SK-N-SH (cell line): Measurements from ENCODE around the gene TSPAN7. TPM values are rescaled to one million over a fixed set of nuclear protein-coding genes. Genes with fewer than 3 reads are reported as not detected.

Experiments used
- CTCF ChIA-PET: fragments of 300-600, 350-600 bp; formaldehyde crosslinking; extraction: SDS; loops from one replicate; lab custom pipeline; 2021; lab: Yijun Ruan, JAX
- POLR2A ChIA-PET: fragments of 350-600 bp; sonication (Branson Sonifier 250); formaldehyde crosslinking; extraction: SDS; loops from one replicate; lab custom pipeline; 2020; ENCODE audit warnings: antibody characterized with exemption, inconsistent platforms; lab: Yijun Ruan, JAX
- DNase-seq: peaks from one replicate; pipeline ENCODE4 v3.0.0; 2012
- H2AFZ ChIP-seq: fragments of 200-600 bp; sonication (generic); 2 replicates; pipeline ENCODE4 v1.8.1; 2016; ENCODE audit warnings: antibody characterized with exemption, mild to moderate bottlenecking, low read depth
- H3F3A ChIP-seq: fragments of 200-600 bp; sonication (generic); replicated peaks from 2 replicates; pipeline ENCODE3; 2016; ENCODE audit warnings: antibody characterized with exemption, mild to moderate bottlenecking; ENCODE audit not compliant: insufficient read depth
- H3K27ac ChIP-seq, 2 experiments: fragments of 200-500 bp in 1 of 2; fragments of 200-600 bp in 1 of 2; sonication (Bioruptor generic) in 1 of 2; sonication (generic), shearing (Covaris generic) in 1 of 2; 2 replicates each; pipeline versions ENCODE4 v1.5.1 to v1.6.1; 2014 to 2016; ENCODE audit warnings: low read depth in 2 of 2, inconsistent platforms in 1 of 2, low read length in 1 of 2, mild to moderate bottlenecking in 1 of 2, mixed read lengths in 1 of 2
- H3K27me3 ChIP-seq: fragments of 200-600 bp; sonication (generic), shearing (Covaris generic); 2 replicates; pipeline ENCODE4 v1.6.1; 2016; ENCODE audit warnings: mixed run types; ENCODE audit not compliant: insufficient read depth
- H3K36me3 ChIP-seq, 2 experiments: fragments of 200-500 bp in 1 of 2; fragments of 200-600 bp in 1 of 2; sonication (Bioruptor generic) in 1 of 2; sonication (generic) in 1 of 2; replicated peaks in 1 of 2; 2 replicates each; pipeline versions ENCODE3 to v1.5.1; 2014 to 2016; ENCODE audit warnings: low read length in 1 of 2, mild to moderate bottlenecking in 1 of 2; ENCODE audit not compliant: insufficient read depth in 2 of 2, control insufficient read depth in 1 of 2
- H3K4me1 ChIP-seq, 2 experiments: fragments of 200-500 bp in 1 of 2; fragments of 200-600 bp in 1 of 2; sonication (Bioruptor generic) in 1 of 2; sonication (generic), shearing (Covaris generic) in 1 of 2; 2 replicates each; pipeline versions ENCODE4 v1.5.1 to v1.6.1; 2014 to 2016; ENCODE audit warnings: low read depth in 1 of 2, low read length in 1 of 2, mixed run types in 1 of 2; ENCODE audit not compliant: insufficient read depth in 2 of 2, control insufficient read depth in 1 of 2
- H3K4me2 ChIP-seq: fragments of 200-600 bp; sonication (generic), shearing (Covaris generic); 2 replicates; pipeline ENCODE4 v1.6.1; 2017; ENCODE audit warnings: mixed run types
- H3K4me3 ChIP-seq, 2 experiments: fragments of 200-500 bp in 1 of 2; fragments of 200-600 bp in 1 of 2; sonication (Bioruptor generic) in 1 of 2; sonication (generic), shearing (Covaris generic) in 1 of 2; 2 replicates each; pipeline versions ENCODE4 v1.5.1 to v1.8.1; 2014 to 2016; ENCODE audit warnings: low read depth in 2 of 2, inconsistent platforms in 1 of 2, low read length in 1 of 2, mild to moderate bottlenecking in 1 of 2, mixed read lengths in 1 of 2, moderate library complexity in 1 of 2
- H3K79me2 ChIP-seq: fragments of 200-600 bp; sonication (generic); 2 replicates; pipeline ENCODE4 v1.8.1; 2017; ENCODE audit warnings: mild to moderate bottlenecking; ENCODE audit not compliant: insufficient read depth
- H3K9ac ChIP-seq: fragments of 200-600 bp; sonication (generic); 2 replicates; pipeline ENCODE4 v1.6.1; 2017; ENCODE audit warnings: mixed run types
- H3K9me2 ChIP-seq: fragments of 200-600 bp; sonication (generic); 2 replicates; pipeline ENCODE4 v1.6.1; 2017; ENCODE audit warnings: mixed run types
- H3K9me3 ChIP-seq: fragments of 200-600 bp; sonication (generic); 2 replicates; pipeline ENCODE4 v1.6.1; 2017; ENCODE audit warnings: mixed run types, mild to moderate bottlenecking, moderate library complexity
- H4K20me1 ChIP-seq: fragments of 200-600 bp; sonication (generic); 2 replicates; pipeline ENCODE4 v1.6.1; 2017; ENCODE audit warnings: mild to moderate bottlenecking, mixed run types; ENCODE audit not compliant: insufficient read depth
- ELF1 ChIP-seq: IDR thresholded peaks from 2 replicates; pipeline ENCODE4 v1.4.0; 2012
- EP300 ChIP-seq, 2 experiments: IDR thresholded peaks; 2 replicates each; pipeline versions ENCODE4 v1.4.0 to v1.6.1; 2012; ENCODE audit warnings: borderline replicate concordance in 1 of 2, low read depth in 1 of 2, low read length in 1 of 2
- FOXM1 ChIP-seq: IDR thresholded peaks from 2 replicates; pipeline ENCODE4 v1.4.0; 2012; ENCODE audit warnings: low read depth, mild to moderate bottlenecking
- GABPA ChIP-seq: IDR thresholded peaks from 2 replicates; pipeline ENCODE4 v1.4.0; 2012; ENCODE audit warnings: low read depth, mild to moderate bottlenecking
- JUND ChIP-seq: IDR thresholded peaks from 2 replicates; pipeline ENCODE4 v1.4.0; 2012
- MXI1 ChIP-seq: IDR thresholded peaks from 2 replicates; pipeline ENCODE4 v1.6.1; 2012; ENCODE audit warnings: mild to moderate bottlenecking, low read depth, low read length, improper control_type of control experiment
- NFIC ChIP-seq: IDR thresholded peaks from 2 replicates; pipeline ENCODE4 v1.4.0; 2012; ENCODE audit warnings: borderline replicate concordance
- NRF1 ChIP-seq: IDR thresholded peaks from 2 replicates; pipeline ENCODE4 v1.6.1; 2012; ENCODE audit warnings: low read depth, mild to moderate bottlenecking, low read length
- RFX5 ChIP-seq: IDR thresholded peaks from 2 replicates; pipeline ENCODE4 v1.6.1; 2012; ENCODE audit warnings: mild to moderate bottlenecking, improper control_type of control experiment, low read length
- TCF12 ChIP-seq: IDR thresholded peaks from 2 replicates; pipeline ENCODE4 v1.4.0; 2012
- WGBS: methylation state at CpG from one replicate; pipeline ENCODE4 v1.1.6; 2017; ENCODE audit warnings: low lambda C conversion rate; 5-methylcytosine and 5-hydroxymethylcytosine counted together
- polyA plus RNA-seq, 3 experiments: library from polyadenylated mRNA; depleted of rRNA; stranded (reverse); fragments of >200 nt; gene quantifications; 2 replicates each; pipeline ENCODE4 v1.2.3, GENCODE V29; 2012
- TF ChIP-seq, protein P1 (sequence below): IDR thresholded peaks from 2 replicates; pipeline ENCODE4 v1.6.1; 2012; ENCODE audit warnings: mild to moderate bottlenecking, low read depth, low read length, moderate library complexity
- TF ChIP-seq, protein P2 (sequence below): fragments of 150-350 bp; IDR thresholded peaks from 2 replicates; pipeline ENCODE4 v1.6.1; 2016; ENCODE audit warnings: mild to moderate bottlenecking, low read depth, low read length
- TF ChIP-seq, protein P3 (sequence below): IDR thresholded peaks from 2 replicates; pipeline ENCODE4 v1.4.0; 2012; ENCODE audit warnings: low read depth
- TF ChIP-seq, protein P4 (sequence below): fragments of 200-600 bp; sonication (generic); IDR thresholded peaks from 2 replicates; pipeline ENCODE4 v1.6.1; 2017; ENCODE audit warnings: antibody characterized with exemption, mild to moderate bottlenecking, moderate library complexity

Gene TSPAN7
- polyA plus RNA-seq, 1 of the 3 experiments (the other 2 are of a cell fraction): 0.39 TPM

DNA sequence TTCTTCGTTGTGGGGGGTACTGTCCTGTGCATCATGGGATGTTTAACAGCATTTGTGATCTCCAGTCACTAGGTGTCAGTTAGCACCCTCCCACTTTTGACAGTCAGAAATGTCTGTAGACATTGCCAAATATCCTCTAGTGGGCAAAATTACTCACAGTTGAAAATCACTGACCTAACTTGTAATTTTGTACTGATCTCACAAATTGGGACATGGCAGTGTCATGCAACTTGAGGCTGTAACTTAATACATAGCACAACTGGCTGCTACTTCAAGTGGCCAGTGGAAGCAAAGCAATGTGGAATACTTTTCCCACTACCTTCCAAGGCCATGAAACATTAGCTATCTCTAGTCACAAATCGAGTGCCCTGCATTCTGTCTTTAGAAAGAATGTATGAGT lies 23.2 kb upstream of the TSPAN7 start:
- Histone ChIP-seq H3K4me3 (no peak overlapping the region), H3K27me3 (no peaks in the 10 kb centered on the region), H4K20me1 (no peaks in the 10 kb centered on the region), H3K4me1 (no peaks in the 10 kb centered on the region), H2AFZ (no peak overlapping the region), H3F3A (no peaks in the 10 kb centered on the region), H3K4me2 (no peak overlapping the region), H3K79me2 (no peaks in the 10 kb centered on the region), H3K36me3 (no peaks in the 10 kb centered on the region), H3K9ac (no peak overlapping the region), H3K9me3 (no peaks in the 10 kb centered on the region), H3K27ac (no peak overlapping the region), H3K9me2 (no peaks in the 10 kb centered on the region)
- ChIA-PET POLR2A (no interaction called here), CTCF (no interaction called here)
- TF ChIP-seq, protein P1, sequence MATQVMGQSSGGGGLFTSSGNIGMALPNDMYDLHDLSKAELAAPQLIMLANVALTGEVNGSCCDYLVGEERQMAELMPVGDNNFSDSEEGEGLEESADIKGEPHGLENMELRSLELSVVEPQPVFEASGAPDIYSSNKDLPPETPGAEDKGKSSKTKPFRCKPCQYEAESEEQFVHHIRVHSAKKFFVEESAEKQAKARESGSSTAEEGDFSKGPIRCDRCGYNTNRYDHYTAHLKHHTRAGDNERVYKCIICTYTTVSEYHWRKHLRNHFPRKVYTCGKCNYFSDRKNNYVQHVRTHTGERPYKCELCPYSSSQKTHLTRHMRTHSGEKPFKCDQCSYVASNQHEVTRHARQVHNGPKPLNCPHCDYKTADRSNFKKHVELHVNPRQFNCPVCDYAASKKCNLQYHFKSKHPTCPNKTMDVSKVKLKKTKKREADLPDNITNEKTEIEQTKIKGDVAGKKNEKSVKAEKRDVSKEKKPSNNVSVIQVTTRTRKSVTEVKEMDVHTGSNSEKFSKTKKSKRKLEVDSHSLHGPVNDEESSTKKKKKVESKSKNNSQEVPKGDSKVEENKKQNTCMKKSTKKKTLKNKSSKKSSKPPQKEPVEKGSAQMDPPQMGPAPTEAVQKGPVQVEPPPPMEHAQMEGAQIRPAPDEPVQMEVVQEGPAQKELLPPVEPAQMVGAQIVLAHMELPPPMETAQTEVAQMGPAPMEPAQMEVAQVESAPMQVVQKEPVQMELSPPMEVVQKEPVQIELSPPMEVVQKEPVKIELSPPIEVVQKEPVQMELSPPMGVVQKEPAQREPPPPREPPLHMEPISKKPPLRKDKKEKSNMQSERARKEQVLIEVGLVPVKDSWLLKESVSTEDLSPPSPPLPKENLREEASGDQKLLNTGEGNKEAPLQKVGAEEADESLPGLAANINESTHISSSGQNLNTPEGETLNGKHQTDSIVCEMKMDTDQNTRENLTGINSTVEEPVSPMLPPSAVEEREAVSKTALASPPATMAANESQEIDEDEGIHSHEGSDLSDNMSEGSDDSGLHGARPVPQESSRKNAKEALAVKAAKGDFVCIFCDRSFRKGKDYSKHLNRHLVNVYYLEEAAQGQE: no peak
- TF ChIP-seq RFX5: no peak
- no peak for TF ChIP-seq EP300 (IDR thresholded peaks at IDR 0.05; ENCODE audit: borderline replicate concordance in 1 of 2, low read depth in 1 of 2, low read length in 1 of 2)
- TF ChIP-seq, protein P2, sequence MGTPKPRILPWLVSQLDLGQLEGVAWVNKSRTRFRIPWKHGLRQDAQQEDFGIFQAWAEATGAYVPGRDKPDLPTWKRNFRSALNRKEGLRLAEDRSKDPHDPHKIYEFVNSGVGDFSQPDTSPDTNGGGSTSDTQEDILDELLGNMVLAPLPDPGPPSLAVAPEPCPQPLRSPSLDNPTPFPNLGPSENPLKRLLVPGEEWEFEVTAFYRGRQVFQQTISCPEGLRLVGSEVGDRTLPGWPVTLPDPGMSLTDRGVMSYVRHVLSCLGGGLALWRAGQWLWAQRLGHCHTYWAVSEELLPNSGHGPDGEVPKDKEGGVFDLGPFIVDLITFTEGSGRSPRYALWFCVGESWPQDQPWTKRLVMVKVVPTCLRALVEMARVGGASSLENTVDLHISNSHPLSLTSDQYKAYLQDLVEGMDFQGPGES: no peak
- TF ChIP-seq ELF1: no peak
- TF ChIP-seq, protein P3, sequence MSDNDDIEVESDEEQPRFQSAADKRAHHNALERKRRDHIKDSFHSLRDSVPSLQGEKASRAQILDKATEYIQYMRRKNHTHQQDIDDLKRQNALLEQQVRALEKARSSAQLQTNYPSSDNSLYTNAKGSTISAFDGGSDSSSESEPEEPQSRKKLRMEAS: no peak
- no peak for TF ChIP-seq FOXM1
- no peak for TF ChIP-seq GABPA
- TF ChIP-seq, protein P4, sequence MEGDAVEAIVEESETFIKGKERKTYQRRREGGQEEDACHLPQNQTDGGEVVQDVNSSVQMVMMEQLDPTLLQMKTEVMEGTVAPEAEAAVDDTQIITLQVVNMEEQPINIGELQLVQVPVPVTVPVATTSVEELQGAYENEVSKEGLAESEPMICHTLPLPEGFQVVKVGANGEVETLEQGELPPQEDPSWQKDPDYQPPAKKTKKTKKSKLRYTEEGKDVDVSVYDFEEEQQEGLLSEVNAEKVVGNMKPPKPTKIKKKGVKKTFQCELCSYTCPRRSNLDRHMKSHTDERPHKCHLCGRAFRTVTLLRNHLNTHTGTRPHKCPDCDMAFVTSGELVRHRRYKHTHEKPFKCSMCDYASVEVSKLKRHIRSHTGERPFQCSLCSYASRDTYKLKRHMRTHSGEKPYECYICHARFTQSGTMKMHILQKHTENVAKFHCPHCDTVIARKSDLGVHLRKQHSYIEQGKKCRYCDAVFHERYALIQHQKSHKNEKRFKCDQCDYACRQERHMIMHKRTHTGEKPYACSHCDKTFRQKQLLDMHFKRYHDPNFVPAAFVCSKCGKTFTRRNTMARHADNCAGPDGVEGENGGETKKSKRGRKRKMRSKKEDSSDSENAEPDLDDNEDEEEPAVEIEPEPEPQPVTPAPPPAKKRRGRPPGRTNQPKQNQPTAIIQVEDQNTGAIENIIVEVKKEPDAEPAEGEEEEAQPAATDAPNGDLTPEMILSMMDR: no peak
- TF ChIP-seq NRF1: no peak
- no peak for TF ChIP-seq TCF12
- no peak for TF ChIP-seq NFIC
- TF ChIP-seq MXI1: no peak
- no peak for TF ChIP-seq JUND
- no peak for DNase-seq
- 0% methylated on average over 2 of the region's 2 CpGs for WGBS
